Activated CD4-positive, alpha-beta T cell treated with anti-CD3 and anti-CD28 coated beads for 24 hours (primary cell): ENCODE results near the gene IFNLR1.

ENCODE experiments used
- DNase-seq, 2 donors: peaks; one replicate each; pipeline ENCODE4 v3.0.0-alpha.2; 2020; ENCODE audit warnings: low read depth in 2 of 2

IFNLR1 gene

GRCh38 chr1:24147816-24148215 lies 39.3 kb downstream of the IFNLR1 start:
- no peak for DNase-seq

GRCh38 chr1:24147194-24147593 lies 39.9 kb downstream of the IFNLR1 start:
- no peak for DNase-seq

GRCh38 chr1:24142546-24143534 lies 44.2 kb downstream of the IFNLR1 start, which contains the start of gene IL22RA1:
IL22RA1 (minus strand) TSS chr1:24143140; CDS start chr1:24143082, 58 bp downstream.
- DNase-seq = no peak

- DNase-seq = no peak
Observed at GRCh38 chr1:24141311-24141997, 45.6 kb downstream of the IFNLR1 start.

- DNase-seq = no peak
Observed at GRCh38 chr1:24140741-24141181, 46.3 kb downstream of the IFNLR1 start.

- no peak for DNase-seq
Observed at GRCh38 chr1:24139841-24140425, 47.2 kb downstream of the IFNLR1 start.

GRCh38 chr1:24139222-24139489 lies 47.9 kb downstream of the IFNLR1 start:
- no peak for DNase-seq

- DNase-seq = no peak
Observed at GRCh38 chr1:24138476-24139221, 48.4 kb downstream of the IFNLR1 start.

- no peak for DNase-seq
Observed at GRCh38 chr1:24136956-24137539, 50.0 kb downstream of the IFNLR1 start.

GRCh38 chr1:24134376-24134775 lies 52.7 kb downstream of the IFNLR1 start:
- no peak for DNase-seq

GRCh38 chr1:24133819-24134218 lies 53.3 kb downstream of the IFNLR1 start:
- DNase-seq = no peak

- DNase-seq = no peak
Observed at GRCh38 chr1:24130385-24130784, 56.7 kb downstream of the IFNLR1 start.

GRCh38 chr1:24127801-24128363 lies 59.2 kb downstream of the IFNLR1 start:
- no peak for DNase-seq

GRCh38 chr1:24127134-24127800 lies 59.8 kb downstream of the IFNLR1 start:
- no peak for DNase-seq

GRCh38 chr1:24126672-24127023 lies 60.4 kb downstream of the IFNLR1 start:
- DNase-seq = no peak

- no peak for DNase-seq
Observed at GRCh38 chr1:24126018-24126671, 60.9 kb downstream of the IFNLR1 start.

- DNase-seq = no peak
Observed at GRCh38 chr1:24125456-24125855, 61.6 kb downstream of the IFNLR1 start.

- DNase-seq = no peak
Observed at GRCh38 chr1:24124980-24125379, 62.1 kb downstream of the IFNLR1 start.

GRCh38 chr1:24123611-24124010 lies 63.5 kb downstream of the IFNLR1 start:
- DNase-seq = no peak

- no peak for DNase-seq
Observed at GRCh38 chr1:24122776-24123175, 64.3 kb downstream of the IFNLR1 start.
